NB4 (cell line): Measurements from ENCODE around the gene C11orf52.

ENCODE experiments used
- POLR2A ChIP-seq: IDR thresholded peaks from 2 replicates; pipeline ENCODE4 v1.6.1; 2011; ENCODE audit warnings: mild to moderate bottlenecking; ENCODE audit not compliant: insufficient read length; ENCODE audit errors: extremely low read depth
- TF ChIP-seq, protein P1 (sequence below): IDR thresholded peaks from one replicate; pipeline ENCODE4 v1.5.1; 2012; ENCODE audit warnings: low read depth, low read length
- TF ChIP-seq, protein P2 (sequence below): IDR thresholded peaks from 2 replicates; pipeline ENCODE4 v1.6.1; 2011; ENCODE audit warnings: low read depth, low read length

DNA sequence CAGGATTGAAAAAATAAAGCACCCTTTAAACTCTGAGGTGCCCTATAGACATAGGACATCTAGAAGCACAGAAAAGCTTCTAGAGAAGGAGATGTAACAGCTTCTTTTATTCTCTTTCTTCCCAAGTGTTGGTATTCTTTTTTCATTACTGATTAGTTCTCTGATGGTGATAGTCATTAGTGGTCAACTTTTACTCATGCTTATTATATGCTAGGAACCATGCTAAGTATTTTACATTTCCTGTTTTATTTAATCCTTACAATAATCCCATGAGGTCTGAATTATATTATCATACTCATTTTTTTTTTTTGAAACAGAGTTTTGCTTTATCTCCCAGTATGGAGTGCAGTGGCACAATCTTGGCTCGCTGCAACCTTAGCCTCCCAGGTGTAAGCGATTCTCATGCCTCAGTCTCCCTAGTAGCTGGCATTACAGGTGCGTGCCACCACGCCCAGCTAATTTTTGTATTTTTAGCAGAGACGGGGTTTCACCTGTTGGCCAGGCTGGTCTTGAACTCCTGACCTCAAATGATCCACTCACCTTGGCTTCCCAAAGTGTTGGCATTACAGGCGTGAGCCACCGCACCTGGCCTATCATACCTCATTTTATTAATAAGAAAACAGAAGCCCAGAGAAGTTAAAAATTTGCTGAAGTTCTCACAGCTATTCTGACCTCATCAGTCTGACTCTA is 3.0 kb downstream of the C11orf52 start:
- TF ChIP-seq, protein P1, sequence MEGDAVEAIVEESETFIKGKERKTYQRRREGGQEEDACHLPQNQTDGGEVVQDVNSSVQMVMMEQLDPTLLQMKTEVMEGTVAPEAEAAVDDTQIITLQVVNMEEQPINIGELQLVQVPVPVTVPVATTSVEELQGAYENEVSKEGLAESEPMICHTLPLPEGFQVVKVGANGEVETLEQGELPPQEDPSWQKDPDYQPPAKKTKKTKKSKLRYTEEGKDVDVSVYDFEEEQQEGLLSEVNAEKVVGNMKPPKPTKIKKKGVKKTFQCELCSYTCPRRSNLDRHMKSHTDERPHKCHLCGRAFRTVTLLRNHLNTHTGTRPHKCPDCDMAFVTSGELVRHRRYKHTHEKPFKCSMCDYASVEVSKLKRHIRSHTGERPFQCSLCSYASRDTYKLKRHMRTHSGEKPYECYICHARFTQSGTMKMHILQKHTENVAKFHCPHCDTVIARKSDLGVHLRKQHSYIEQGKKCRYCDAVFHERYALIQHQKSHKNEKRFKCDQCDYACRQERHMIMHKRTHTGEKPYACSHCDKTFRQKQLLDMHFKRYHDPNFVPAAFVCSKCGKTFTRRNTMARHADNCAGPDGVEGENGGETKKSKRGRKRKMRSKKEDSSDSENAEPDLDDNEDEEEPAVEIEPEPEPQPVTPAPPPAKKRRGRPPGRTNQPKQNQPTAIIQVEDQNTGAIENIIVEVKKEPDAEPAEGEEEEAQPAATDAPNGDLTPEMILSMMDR, result no peak
- TF ChIP-seq POLR2A, result no peak
- TF ChIP-seq, protein P2, sequence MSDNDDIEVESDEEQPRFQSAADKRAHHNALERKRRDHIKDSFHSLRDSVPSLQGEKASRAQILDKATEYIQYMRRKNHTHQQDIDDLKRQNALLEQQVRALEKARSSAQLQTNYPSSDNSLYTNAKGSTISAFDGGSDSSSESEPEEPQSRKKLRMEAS, result no peak
